ENCODE results near the gene PIGM. TPM values are rescaled to one million over a fixed set of nuclear protein-coding genes. Genes with fewer than 3 reads are reported as not detected.

The PIGM gene
- total RNA-seq, 4 donors from 2014 or later = 2.4 to 4.5 (median 3.6) TPM

- DNase-seq (ENCODE audit: low spot score in 2 of 2) = peak; percentile 53 to 95
- H3K4me3 ChIP-seq (ENCODE audit: low read depth, poor library complexity, severe bottlenecking) = peak overlapping the region; percentile 4
- TF ChIP-seq POLR2A (IDR thresholded peaks at IDR 0.05) (no peak), CTCF (IDR thresholded peaks at IDR 0.05) (no peak)
- WGBS, 2 donors = 2 to 3% methylated on average over 43 to 44 of the region's 46 CpGs
- intact Hi-C loops (cut with DNase I; ENCODE audit: low total_unique reads) = no loop called here
Measured at GRCh38 chr1:160070243-160071163, 38.7 kb upstream of the PIGM start.

- intact Hi-C loops (cut with DNase I; ENCODE audit: low total_unique reads) = no loop called here
- 16 to 17% methylated on average over 24 to 25 of the region's 32 CpGs for WGBS, 2 donors
- H3K4me3 ChIP-seq (ENCODE audit: low read depth, poor library complexity, severe bottlenecking) = peak within 1 kb of the TSS; percentile 4
- DNase-seq (ENCODE audit: low spot score in 2 of 2) = no peak
- no peak for TF ChIP-seq POLR2A (IDR thresholded peaks at IDR 0.05)
- TF ChIP-seq CTCF (IDR thresholded peaks at IDR 0.05) = no peak
Measured at GRCh38 chr1:160069460-160070231, 37.9 kb upstream of the PIGM start, which contains the start of gene KCNJ10. TSS of gene KCNJ10 (minus strand) at chr1:160070160. CDS start at chr1:160042532, 27,628 bp downstream.

- TF ChIP-seq POLR2A (IDR thresholded peaks at IDR 0.05) (no peak), CTCF (IDR thresholded peaks at IDR 0.05) (no peak)
- 66 to 75% methylated on average over 5 of the region's 5 CpGs for WGBS, 2 donors
Measured at GRCh38 chr1:160068225-160068624, 36.4 kb upstream of the PIGM start.

GRCh38 chr1:160066829-160067745 lies 35.3 kb upstream of the PIGM start:
- no peak for TF ChIP-seq POLR2A (IDR thresholded peaks at IDR 0.05)
- TF ChIP-seq CTCF (IDR thresholded peaks at IDR 0.05) = no peak
- WGBS, 2 donors = 72 to 73% methylated on average over 6 of the region's 6 CpGs
- DNase-seq (ENCODE audit: low spot score in 2 of 2) = no peak
- H3K4me3 ChIP-seq (ENCODE audit: low read depth, poor library complexity, severe bottlenecking) = no peak overlapping the region
- intact Hi-C loops (cut with DNase I; ENCODE audit: low total_unique reads) = no loop called here

More at GRCh38 chr1:160068225-160068624, 36.4 kb upstream of the PIGM start:
- no peak overlapping the region for H3K4me3 ChIP-seq (ENCODE audit: low read depth, poor library complexity, severe bottlenecking)
- no peak for DNase-seq (ENCODE audit: low spot score in 2 of 2)
- intact Hi-C loops (cut with DNase I; ENCODE audit: low total_unique reads) = no loop called here

GRCh38 chr1:160064746-160065145 lies 33.0 kb upstream of the PIGM start:
- intact Hi-C loops (cut with DNase I; ENCODE audit: low total_unique reads) = no loop called here
- DNase-seq (ENCODE audit: low spot score in 2 of 2) = no peak
- WGBS, 2 donors = 59 to 77% methylated on average over 3 of the region's 3 CpGs
- H3K4me3 ChIP-seq (ENCODE audit: low read depth, poor library complexity, severe bottlenecking) = no peak overlapping the region
- TF ChIP-seq CTCF (IDR thresholded peaks at IDR 0.05) (no peak), POLR2A (IDR thresholded peaks at IDR 0.05) (no peak)

All from lower leg skin (tissue), 4 donors.